Fibroblast of skin of scalp (primary cell): Measurements from ENCODE around the gene ZNF558. TPM values are rescaled to one million over a fixed set of nuclear protein-coding genes. Genes with fewer than 3 reads are reported as not detected.
A peak's percentile ranks its signal among the peaks of the same experiment; 100 is the strongest.

Experiments
- DNase-seq: peaks from one replicate; pipeline ENCODE4 v3.0.0-alpha.2; 2013
- polyA plus RNA-seq, 2 experiments: library from polyadenylated mRNA; unstranded; fragments of 120-200 nt; gene quantifications; one replicate each; pipeline ENCODE4 v1.2.1, GENCODE V29; 2013; ENCODE audit not compliant: insufficient read length in 2 of 2

The ZNF558 gene
- polyA plus RNA-seq (2013, experiment 1 of 2; ENCODE audit: insufficient read length) = 14.8 TPM
- polyA plus RNA-seq (2013, experiment 2 of 2; ENCODE audit: insufficient read length) = 17.5 TPM

- DNase-seq = peak; percentile 99
Measured at GRCh38 chr19:8832132-8833021, at the start of gene ZNF558, which contains the start of gene MBD3L1. Gene ZNF558 (minus strand): TSS chr19:8832304. CDS start chr19:8822659, 9,645 bp downstream. Gene MBD3L1 (plus strand): TSS chr19:8832377. CDS start chr19:8842679, 10,302 bp downstream.

GRCh38 chr19:8881512-8881911, 49.4 kb upstream of the ZNF558 start:
- no peak for DNase-seq

GRCh38 chr19:8880868-8881488, 48.9 kb upstream of the ZNF558 start:
- DNase-seq = no peak

DNA sequence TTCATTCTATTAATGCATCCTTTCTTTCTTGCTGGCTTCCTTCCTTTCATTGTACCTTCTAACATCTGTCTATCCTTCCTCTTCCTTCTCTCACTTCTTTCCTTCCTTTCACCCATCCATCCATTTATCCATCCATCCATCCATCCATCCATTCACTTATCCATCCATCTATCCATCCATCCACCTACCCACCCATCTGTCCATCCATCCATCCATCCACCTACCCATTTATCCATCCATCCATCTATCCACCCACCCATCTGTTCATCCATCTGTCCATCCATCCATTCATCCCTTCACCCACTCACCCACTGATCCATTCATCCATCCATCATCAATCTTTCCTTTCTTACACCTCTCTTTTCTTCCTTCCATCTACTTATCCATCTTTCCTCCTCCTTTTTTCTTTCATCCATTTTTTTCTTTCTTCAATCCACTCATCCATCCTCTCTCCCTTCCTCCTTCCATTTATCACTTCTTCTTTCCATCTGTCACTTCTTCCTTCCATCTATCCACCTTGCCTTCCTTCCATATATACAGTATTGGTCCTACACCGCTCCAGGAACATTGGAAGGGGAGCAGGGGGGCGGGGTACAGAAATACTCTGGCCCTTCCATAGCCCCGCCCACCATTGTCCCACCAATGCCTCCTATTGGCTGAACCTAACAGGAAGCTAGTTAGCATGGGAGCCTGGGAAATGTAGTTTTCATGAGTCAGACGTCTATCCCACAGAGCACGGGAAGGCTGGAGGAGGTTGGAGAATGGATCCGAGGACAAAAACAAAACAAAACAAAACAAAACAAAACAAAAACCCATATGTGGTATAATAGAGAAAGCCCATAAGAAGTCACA, 46.0 kb upstream of the ZNF558 start:
- no peak for DNase-seq

- no peak for DNase-seq
Measured at GRCh38 chr19:8866344-8866743, 34.2 kb upstream of the ZNF558 start.

GRCh38 chr19:8858260-8858659, 26.2 kb upstream of the ZNF558 start:
- DNase-seq = no peak

GRCh38 chr19:8850488-8850887, 18.4 kb upstream of the ZNF558 start:
- DNase-seq = no peak

DNA sequence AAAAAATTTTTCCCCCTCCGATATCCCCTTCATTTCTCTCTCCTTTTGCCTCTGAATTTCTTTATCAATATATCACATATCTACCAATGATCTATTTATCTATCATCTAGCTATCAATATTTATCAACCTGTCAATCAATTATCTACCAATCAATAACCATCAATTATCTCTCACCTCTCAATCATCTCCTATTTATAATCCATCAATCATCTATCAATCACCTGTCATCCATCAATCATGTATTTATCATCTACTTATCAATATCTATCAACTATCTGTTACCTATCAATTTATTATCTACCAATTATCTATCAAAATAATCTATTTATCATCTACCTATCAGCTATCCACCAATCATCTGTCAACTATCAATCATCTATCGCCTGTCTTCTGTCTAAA, 17.1 kb upstream of the ZNF558 start:
- DNase-seq = no peak

DNA sequence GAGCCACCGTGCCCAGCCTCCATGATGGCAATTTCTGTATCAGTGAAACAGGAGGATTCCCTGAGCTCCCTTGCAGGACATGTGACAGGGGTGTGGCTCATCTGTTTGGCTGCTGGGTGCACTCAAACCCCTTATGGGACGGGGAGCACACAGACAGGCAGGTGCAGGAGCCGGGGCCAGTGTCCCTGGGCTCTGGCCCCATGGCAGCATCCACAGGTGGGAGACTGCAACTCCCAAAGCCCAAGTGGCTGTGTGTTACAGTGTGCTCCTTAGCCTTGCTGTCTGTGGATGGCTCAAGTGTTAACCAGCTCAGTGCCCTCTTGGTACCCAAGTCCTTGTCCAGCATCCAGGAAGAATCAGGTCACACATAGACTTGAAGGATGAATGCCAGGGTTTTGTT, 14.7 kb upstream of the ZNF558 start:
- no peak for DNase-seq

DNA sequence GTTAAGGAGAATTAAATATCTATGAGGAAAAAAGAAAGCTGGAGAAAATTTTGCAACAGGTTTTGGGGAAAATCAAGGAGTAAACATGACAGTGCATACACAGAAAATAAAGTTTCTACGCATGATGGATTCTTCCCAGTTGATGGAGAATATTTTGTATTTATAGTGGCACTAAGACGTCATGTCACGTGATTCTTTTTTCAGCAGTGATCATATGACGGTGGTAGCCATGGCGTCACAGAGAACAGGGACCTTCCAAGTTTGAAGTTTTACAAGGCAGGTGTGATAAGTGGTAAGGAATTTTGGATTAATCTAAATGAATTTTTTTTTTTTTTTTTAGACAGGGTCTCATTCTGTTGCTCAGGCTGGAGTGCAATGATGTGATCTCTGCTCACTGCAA, 8.6 kb upstream of the ZNF558 start:
- DNase-seq = no peak

- no peak for DNase-seq
Measured at GRCh38 chr19:8835877-8836276, 3.8 kb upstream of the ZNF558 start.

DNA sequence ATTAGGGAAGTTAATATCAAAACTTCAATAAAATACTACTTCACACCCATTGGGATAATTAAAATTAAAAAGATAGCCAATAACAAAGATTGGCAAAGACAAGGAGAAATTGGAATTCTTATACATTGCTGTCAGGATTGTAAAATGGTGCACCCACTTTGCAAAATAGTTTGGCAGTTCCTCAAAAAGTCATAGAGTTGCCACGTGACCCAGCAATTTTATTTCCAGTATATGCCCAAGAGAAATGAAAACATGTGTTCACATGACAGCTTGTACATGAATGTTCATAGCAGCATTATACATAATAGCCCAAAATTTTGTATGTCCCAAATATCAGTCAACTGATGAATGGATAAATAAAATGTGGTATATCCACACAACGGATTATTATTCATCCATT, 3.3 kb upstream of the ZNF558 start:
- no peak for DNase-seq

GRCh38 chr19:8831832-8832131, 322 bp downstream of the ZNF558 start:
- DNase-seq = no peak

DNA sequence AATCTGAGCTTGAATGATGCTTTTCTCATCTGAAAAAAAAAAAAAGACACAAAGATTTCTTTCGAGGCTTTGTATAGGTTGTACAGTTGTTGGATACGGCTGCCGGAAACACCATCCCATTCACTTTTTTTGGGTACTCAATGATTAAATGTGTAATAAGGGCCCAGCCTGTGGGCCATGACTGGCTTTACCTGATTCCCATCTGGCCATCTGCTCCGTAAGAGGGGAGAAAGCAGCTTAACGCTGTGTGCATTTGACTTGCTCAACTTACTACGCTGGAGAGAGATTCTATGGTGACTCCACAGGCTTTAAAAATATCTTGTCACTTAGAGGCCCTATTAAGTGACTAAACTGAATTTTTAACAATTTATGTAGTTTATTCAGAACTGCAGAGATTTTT, 731 bp downstream of the ZNF558 start:
- no peak for DNase-seq

DNA sequence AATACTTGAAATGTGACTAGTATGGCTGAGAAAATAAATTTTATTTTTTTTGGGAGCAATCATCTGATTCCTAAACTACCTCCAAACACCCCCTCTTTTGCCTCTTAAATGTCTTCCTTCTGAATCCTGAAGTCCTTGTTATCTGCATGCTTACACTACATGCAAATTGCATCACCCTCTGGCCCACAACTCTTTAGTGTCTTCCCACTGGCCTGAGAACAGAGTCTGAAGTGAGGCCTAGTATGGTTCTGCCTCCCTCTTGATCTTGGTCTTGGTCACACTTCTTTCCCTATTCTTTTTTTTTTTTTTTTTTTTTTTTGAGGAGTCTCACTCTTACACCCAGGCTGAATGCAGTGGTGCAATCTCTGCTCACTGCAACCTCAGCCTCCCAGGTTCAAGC, 4.8 kb downstream of the ZNF558 start:
- DNase-seq = no peak

GRCh38 chr19:8826371-8826770, 5.7 kb downstream of the ZNF558 start:
- no peak for DNase-seq

DNA sequence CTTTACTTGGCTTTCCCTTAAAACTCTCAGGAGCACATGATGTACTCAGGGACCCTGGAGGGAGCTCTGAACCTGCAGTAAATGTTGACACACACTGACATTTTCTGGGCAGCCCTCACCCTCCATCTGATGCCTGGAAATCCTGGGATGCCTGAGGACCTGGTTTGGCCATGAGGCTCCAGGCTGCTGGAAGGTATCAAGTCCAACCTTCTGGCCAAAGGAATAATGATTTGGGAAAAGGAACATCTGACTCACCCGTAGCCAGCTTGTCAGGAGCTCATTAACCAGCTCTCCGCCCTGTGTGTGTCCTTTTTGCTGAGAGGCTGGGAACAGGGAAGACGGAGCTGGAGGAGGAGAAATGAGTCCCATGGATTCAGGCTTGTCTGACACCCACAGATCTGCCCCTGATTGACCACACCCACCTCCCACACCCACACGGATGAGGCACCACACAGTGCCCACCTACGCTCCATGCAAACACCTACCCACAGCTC, 10.3 kb downstream of the ZNF558 start:
- DNase-seq = no peak

- no peak for DNase-seq
Measured at GRCh38 chr19:8820234-8820633, 11.9 kb downstream of the ZNF558 start.

DNA sequence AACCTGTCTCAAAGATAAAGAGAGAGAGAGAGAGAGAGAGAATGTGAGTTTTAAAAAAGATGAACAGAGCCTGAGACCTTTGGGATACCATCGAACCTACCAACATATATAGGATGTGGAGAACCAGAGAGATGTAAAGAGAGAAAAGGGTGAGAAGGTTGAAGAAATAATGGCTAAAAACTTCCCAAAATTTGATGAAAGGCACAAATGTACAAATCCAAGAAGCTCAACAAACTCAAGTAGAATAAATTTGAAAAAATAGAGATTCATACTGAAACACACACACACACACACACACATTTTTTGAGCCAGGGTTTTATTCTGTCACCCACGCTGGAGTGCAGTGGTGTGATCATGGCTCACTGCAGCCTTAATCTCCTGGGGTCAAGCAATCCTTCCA, 16.3 kb downstream of the ZNF558 start:
- DNase-seq = no peak

- DNase-seq = no peak
Measured at GRCh38 chr19:8814176-8814575, 17.9 kb downstream of the ZNF558 start.

- DNase-seq = peak; percentile 4
Measured at GRCh38 chr19:8811315-8812172, 20.6 kb downstream of the ZNF558 start.

DNA sequence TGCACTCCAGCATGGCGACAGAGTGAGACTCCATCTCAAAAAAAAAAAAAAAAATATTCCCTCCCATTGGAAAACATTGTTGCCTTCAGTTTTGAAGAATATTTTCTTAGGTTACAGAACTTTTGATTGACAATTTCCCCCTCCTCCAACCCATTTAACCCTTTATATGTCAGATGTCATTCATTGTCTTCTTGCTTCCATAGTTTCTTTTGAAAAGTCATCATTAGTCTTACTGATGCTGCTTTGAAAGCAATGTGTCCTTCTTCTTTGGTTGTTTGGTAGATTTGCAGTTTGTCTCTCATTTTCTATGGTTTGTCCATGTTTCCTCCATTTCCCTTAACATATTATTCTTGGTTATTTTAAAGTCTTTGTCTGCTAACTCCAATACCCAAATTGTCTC, 25.4 kb downstream of the ZNF558 start:
- DNase-seq = no peak
